LNCaP clone FGC (cell line): ENCODE measurements around the gene UACA.

ENCODE experiments used
- DNase-seq: peaks from one replicate; pipeline ENCODE4 v3.0.0-alpha.2; 2011; ENCODE audit warnings: low read depth
- H3K4me3 ChIP-seq: 2 replicates; pipeline ENCODE4 v1.5.1; 2011; ENCODE audit warnings: mild to moderate bottlenecking, low read depth, low read length, control low read depth
- CTCF ChIP-seq: IDR thresholded peaks from 2 replicates; pipeline ENCODE4 v1.5.1; 2012; ENCODE audit warnings: mild to moderate bottlenecking; ENCODE audit not compliant: control insufficient read depth, insufficient read depth; ENCODE audit errors: extremely low read depth

UACA gene

DNA sequence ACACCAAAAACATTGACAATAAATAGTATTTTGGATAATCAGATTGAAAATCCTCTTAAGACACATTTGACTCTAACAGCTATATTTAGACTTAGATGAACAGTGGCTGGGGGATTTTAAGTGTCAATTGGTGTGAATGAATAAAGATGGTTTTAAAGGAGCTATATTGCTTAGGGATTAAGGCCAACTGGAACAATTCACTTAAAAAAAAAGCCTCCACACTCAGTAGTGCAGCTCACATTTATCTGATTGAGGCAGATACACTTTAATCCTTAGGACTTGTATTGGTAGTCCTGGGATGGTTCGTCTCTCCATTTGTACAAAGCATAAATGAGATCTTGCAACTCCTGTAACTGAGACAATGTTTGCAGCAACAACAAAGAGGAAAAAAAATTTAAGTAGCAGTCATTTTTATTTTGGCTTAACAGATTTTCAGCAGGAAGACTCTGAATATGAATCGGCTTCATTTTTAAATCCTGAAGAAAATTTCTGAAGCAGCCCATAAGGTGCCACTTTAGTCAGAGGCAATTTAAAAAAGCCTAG is 112.0 kb downstream of the UACA start:
- TF ChIP-seq CTCF, result no peak
- H3K4me3 ChIP-seq, result no peak overlapping the region
- no peak for DNase-seq

GRCh38 chr15:70650567-70651302 is 112.6 kb downstream of the UACA start:
- no peak for TF ChIP-seq CTCF
- H3K4me3 ChIP-seq, result no peak overlapping the region
- no peak for DNase-seq

GRCh38 chr15:70647396-70647795 is 116.0 kb downstream of the UACA start:
- DNase-seq, result no peak
- TF ChIP-seq CTCF, result no peak
- H3K4me3 ChIP-seq, result no peak overlapping the region

DNA sequence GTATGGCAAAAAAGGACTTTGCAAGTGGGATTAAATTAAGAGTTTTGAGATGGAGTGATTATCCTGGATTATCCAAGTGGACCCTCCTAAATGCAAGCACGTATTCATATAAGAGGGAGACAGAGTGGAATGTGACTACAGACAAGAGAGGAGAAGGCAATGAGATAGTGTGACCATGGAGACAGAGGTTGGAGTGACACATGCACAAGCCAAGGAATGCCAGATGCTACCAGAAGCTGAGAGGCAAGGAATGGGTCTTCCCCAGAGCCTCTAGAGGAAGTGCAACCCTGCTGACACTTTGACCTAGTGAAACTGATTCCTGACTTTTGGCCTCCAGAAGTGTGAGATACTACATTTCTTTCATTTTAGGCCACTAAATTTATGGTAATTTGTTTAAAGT is 117.2 kb downstream of the UACA start:
- DNase-seq, result no peak
- TF ChIP-seq CTCF, result no peak
- no peak overlapping the region for H3K4me3 ChIP-seq

GRCh38 chr15:70643783-70644125 is 119.6 kb downstream of the UACA start:
- no peak overlapping the region for H3K4me3 ChIP-seq
- DNase-seq, result no peak
- no peak for TF ChIP-seq CTCF

GRCh38 chr15:70643106-70643782 is 120.1 kb downstream of the UACA start:
- no peak overlapping the region for H3K4me3 ChIP-seq
- TF ChIP-seq CTCF, result no peak
- DNase-seq, result no peak
